Osteoblast (primary cell): ENCODE data around the gene OR2A5. TPM values are rescaled to one million over a fixed set of nuclear protein-coding genes. Genes with fewer than 3 reads are reported as not detected.

Source experiments
- DNase-seq: peaks from one replicate; pipeline ENCODE4 v3.0.0; 2011; ENCODE audit warnings: low spot score, mixed read lengths; ENCODE audit not compliant: insufficient read length; ENCODE audit errors: missing footprints
- H2AFZ ChIP-seq: 2 replicates; pipeline ENCODE4 v1.6.0; 2011; ENCODE audit warnings: mild to moderate bottlenecking, low read length
- H3K27ac ChIP-seq: 2 replicates; pipeline ENCODE4 v1.5.1; 2011; ENCODE audit warnings: mild to moderate bottlenecking, low read depth, low read length, moderate library complexity
- H3K27me3 ChIP-seq: 2 replicates; pipeline ENCODE4 v1.6.0; 2012; ENCODE audit warnings: mild to moderate bottlenecking, control low read depth, inconsistent platforms, low read length, moderate library complexity; ENCODE audit not compliant: insufficient read depth
- H3K36me3 ChIP-seq: 2 replicates; pipeline ENCODE4 v1.5.1; 2011; ENCODE audit warnings: mild to moderate bottlenecking, low read length, control low read depth, moderate library complexity; ENCODE audit not compliant: insufficient read depth
- H3K4me1 ChIP-seq: 2 replicates; pipeline ENCODE4 v1.5.1; 2011; ENCODE audit warnings: mild to moderate bottlenecking, low read length, control low read depth, moderate library complexity; ENCODE audit not compliant: insufficient read depth
- H3K4me2 ChIP-seq: 2 replicates; pipeline ENCODE4 v1.6.0; 2011; ENCODE audit warnings: mild to moderate bottlenecking, low read length; ENCODE audit not compliant: insufficient read depth
- H3K4me3 ChIP-seq: fragments of 200-600 bp; sonication (generic); 3 replicates; pipeline ENCODE4 v1.5.1; 2012; ENCODE audit warnings: mild to moderate bottlenecking, low read length, inconsistent platforms; ENCODE audit not compliant: insufficient read depth
- H3K79me2 ChIP-seq: 2 replicates; pipeline ENCODE4 v1.6.0; 2012; ENCODE audit warnings: mild to moderate bottlenecking, low read length, control low read depth, inconsistent platforms; ENCODE audit not compliant: insufficient read depth
- H3K9me3 ChIP-seq: 2 replicates; pipeline ENCODE4 v1.5.1; 2011; ENCODE audit warnings: low read depth, low read length, control low read depth
- H4K20me1 ChIP-seq: 2 replicates; pipeline ENCODE4 v1.6.0; 2012; ENCODE audit warnings: mild to moderate bottlenecking, low read length, control low read depth; ENCODE audit not compliant: insufficient read depth
- CTCF ChIP-seq: IDR thresholded peaks from 2 replicates; pipeline ENCODE4 v1.5.1; 2011; ENCODE audit warnings: mild to moderate bottlenecking, low read depth, low read length, moderate library complexity; ENCODE audit errors: extremely low read depth
- total RNA-seq: library from RNA; depleted of rRNA; stranded (reverse); fragments of >200 nt; gene quantifications from 2 replicates; pipeline ENCODE4 v1.2.3, GENCODE V29; 2012

OR2A5 gene
- total RNA-seq, 1 donor, result not detected

DNA sequence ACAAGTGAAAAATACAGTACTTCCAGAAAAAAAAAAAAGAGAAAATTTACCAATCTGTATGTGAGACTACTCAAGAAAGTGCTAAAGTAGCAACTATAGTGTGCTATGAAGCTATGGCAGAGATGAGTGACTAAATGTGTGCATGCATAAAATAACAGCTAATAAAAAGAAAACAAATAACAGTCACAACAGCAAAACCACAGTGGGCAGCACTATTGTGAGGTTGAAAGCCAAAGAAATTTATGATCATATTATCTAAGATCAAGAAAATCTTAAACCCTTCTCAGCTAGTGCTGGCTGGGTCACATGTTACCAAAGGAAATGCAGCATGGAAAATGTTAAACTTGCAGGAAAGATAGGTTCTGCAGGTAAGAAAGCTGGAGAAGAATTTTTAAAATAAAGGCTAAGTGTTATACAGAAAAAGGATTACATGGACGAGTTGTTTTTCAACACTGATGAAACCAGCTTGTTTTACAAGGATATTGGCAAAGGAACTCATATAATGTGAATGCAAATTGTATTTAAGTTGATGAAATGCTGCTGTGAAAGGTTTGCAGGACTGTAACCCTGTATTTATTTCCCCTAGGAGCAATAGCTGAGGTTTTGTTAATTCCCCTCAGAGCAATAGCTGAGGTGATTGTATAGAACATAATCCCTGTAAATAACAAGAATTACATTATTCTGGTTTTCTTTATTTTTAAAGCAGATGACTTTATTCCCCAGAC is 15.6 kb upstream of the OR2A5 start:
- H3K79me2 ChIP-seq, result no peaks in the 10 kb centered on the region
- DNase-seq, result no peak
- H3K27ac ChIP-seq, result no peak overlapping the region
- H2AFZ ChIP-seq, result no peak overlapping the region
- no peaks in the 10 kb centered on the region for H3K4me1 ChIP-seq
- no peaks in the 10 kb centered on the region for H3K36me3 ChIP-seq
- H3K4me2 ChIP-seq, result no peak overlapping the region
- H3K9me3 ChIP-seq, result no peaks in the 10 kb centered on the region
- TF ChIP-seq CTCF, result no peak
- H3K27me3 ChIP-seq, result peaks cover 4% of the 10 kb centered on the region
- no peaks in the 10 kb centered on the region for H4K20me1 ChIP-seq
- H3K4me3 ChIP-seq, result no peak overlapping the region

- Histone ChIP-seq H3K27ac (no peak overlapping the region), H3K27me3 (peaks cover 4% of the 10 kb centered on the region), H3K36me3 (no peaks in the 10 kb centered on the region), H4K20me1 (no peaks in the 10 kb centered on the region), H2AFZ (no peak overlapping the region), H3K4me1 (no peaks in the 10 kb centered on the region), H3K4me3 (no peak overlapping the region), H3K79me2 (no peaks in the 10 kb centered on the region), H3K4me2 (no peak overlapping the region), H3K9me3 (no peaks in the 10 kb centered on the region)
- TF ChIP-seq CTCF, result no peak
- no peak for DNase-seq
Measured at GRCh38 chr7:144035385-144035784, 13.4 kb upstream of the OR2A5 start.

- Histone ChIP-seq H3K4me2 (no peak overlapping the region), H3K27me3 (peaks cover 4% of the 10 kb centered on the region), H3K36me3 (no peaks in the 10 kb centered on the region), H3K79me2 (no peaks in the 10 kb centered on the region), H3K4me1 (no peaks in the 10 kb centered on the region), H3K4me3 (no peak overlapping the region), H2AFZ (no peak overlapping the region), H3K9me3 (no peaks in the 10 kb centered on the region), H4K20me1 (no peaks in the 10 kb centered on the region), H3K27ac (no peak overlapping the region)
- TF ChIP-seq CTCF, result no peak
- DNase-seq, result peak; percentile 39
Measured at GRCh38 chr7:144036302-144036885, 12.4 kb upstream of the OR2A5 start.

DNA sequence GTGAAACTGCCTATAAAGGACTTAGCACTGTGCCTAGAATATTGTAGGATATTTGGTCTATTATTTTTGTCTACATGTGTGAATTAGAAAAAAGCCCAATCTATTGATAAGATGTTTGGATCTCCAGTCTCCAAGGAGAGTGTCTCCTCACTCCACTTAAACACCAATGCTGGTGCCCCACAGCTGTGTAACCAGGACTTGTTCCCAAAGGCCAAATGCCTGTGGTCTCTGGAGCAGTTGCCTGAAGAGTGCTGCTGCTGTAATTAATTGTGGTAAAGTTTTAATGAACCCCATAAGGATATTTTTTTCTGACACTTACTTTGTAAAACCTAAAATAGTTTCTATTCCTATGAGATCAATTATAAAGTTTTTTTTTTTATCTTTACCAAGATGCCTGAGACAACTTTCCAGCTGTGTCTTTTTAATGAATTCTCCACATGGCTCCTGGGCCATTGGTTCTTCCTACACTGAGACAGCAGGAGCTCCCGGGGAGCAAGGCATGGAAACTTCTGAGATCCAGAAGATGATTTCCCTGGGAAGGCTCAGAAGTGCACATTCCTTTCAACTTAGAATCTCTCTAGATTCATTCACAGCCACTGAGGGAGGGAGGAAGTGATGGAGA is 11.2 kb upstream of the OR2A5 start:
- no peaks in the 10 kb centered on the region for H3K9me3 ChIP-seq
- H2AFZ ChIP-seq, result no peak overlapping the region
- no peak for TF ChIP-seq CTCF
- no peak overlapping the region for H3K4me3 ChIP-seq
- no peaks in the 10 kb centered on the region for H3K36me3 ChIP-seq
- no peak overlapping the region for H3K27ac ChIP-seq
- H3K27me3 ChIP-seq, result peaks cover 3% of the 10 kb centered on the region
- no peak overlapping the region for H3K4me2 ChIP-seq
- no peaks in the 10 kb centered on the region for H3K4me1 ChIP-seq
- no peak for DNase-seq
- no peaks in the 10 kb centered on the region for H4K20me1 ChIP-seq
- H3K79me2 ChIP-seq, result no peaks in the 10 kb centered on the region
